Memory B cell (primary cell): Measurements from ENCODE around the gene RNF214.
"Not testable (repeated sequence)": the region's sequence is repeated elsewhere in the genome, so short reads cannot be mapped to it uniquely, and the experiment has no call there.

Source experiments
- ATAC-seq: fragments of 150-1000 bp; cut with Tn5 transposase; 2 replicates; pipeline ENCODE4 v1.10.0; 2021; ENCODE audit warnings: low read depth, mild to moderate bottlenecking, moderate library complexity
- DNase-seq, 2 donors: peaks; one replicate each; pipeline ENCODE4 v3.0.0; 2022; ENCODE audit warnings: low spot score in 2 of 2
- H3K27ac Mint-ChIP-seq: one replicate; pipeline ENCODE4 v1.8.0; 2022; ENCODE audit warnings: mild to moderate bottlenecking, moderate library complexity, mixed read lengths
- H3K27me3 Mint-ChIP-seq: one replicate; pipeline ENCODE4 v1.8.0; 2022; ENCODE audit warnings: mixed read lengths
- H3K36me3 Mint-ChIP-seq: one replicate; pipeline ENCODE4 v1.8.0; 2022; ENCODE audit warnings: mild to moderate bottlenecking, mixed read lengths
- H3K4me1 Mint-ChIP-seq: one replicate; pipeline ENCODE4 v1.8.0; 2022; ENCODE audit warnings: mixed read lengths
- H3K4me3 Mint-ChIP-seq: one replicate; pipeline ENCODE4 v1.8.0; 2022; ENCODE audit warnings: mild to moderate bottlenecking, moderate library complexity, mixed read lengths
- H3K9me3 Mint-ChIP-seq: one replicate; pipeline ENCODE4 v1.8.0; 2022; ENCODE audit warnings: mixed read lengths

Gene RNF214

GRCh38 chr11:117303646-117304315 is 71.3 kb downstream of the RNF214 start:
- H3K9me3 Mint-ChIP-seq, result no peaks in the 10 kb centered on the region
- no peak for DNase-seq
- peaks cover 18% of the 10 kb centered on the region for H3K27me3 Mint-ChIP-seq
- peaks cover 6% of the 10 kb centered on the region for H3K4me1 Mint-ChIP-seq
- no peak for ATAC-seq
- H3K36me3 Mint-ChIP-seq, result no peaks in the 10 kb centered on the region
- H3K27ac Mint-ChIP-seq, result no peak overlapping the region
- no peak overlapping the region for H3K4me3 Mint-ChIP-seq

GRCh38 chr11:117305145-117305544 is 72.7 kb downstream of the RNF214 start:
- no peak for DNase-seq
- Mint-ChIP-seq H3K4me1 (peaks cover 6% of the 10 kb centered on the region), H3K4me3 (no peak overlapping the region), H3K27ac (no peak overlapping the region), H3K9me3 (no peaks in the 10 kb centered on the region), H3K27me3 (peaks cover 26% of the 10 kb centered on the region), H3K36me3 (no peaks in the 10 kb centered on the region)
- ATAC-seq, result no peak

GRCh38 chr11:117309310-117309709 is 76.8 kb downstream of the RNF214 start:
- peaks cover 28% of the 10 kb centered on the region for H3K27me3 Mint-ChIP-seq
- DNase-seq, result no peak
- H3K27ac Mint-ChIP-seq, result no peak overlapping the region
- no peaks in the 10 kb centered on the region for H3K4me1 Mint-ChIP-seq
- no peak for ATAC-seq
- H3K9me3 Mint-ChIP-seq, result no peaks in the 10 kb centered on the region
- no peak overlapping the region for H3K4me3 Mint-ChIP-seq
- H3K36me3 Mint-ChIP-seq, result no peaks in the 10 kb centered on the region

GRCh38 chr11:117313091-117313490 is 80.6 kb downstream of the RNF214 start:
- Mint-ChIP-seq H3K27me3 (peaks cover 31% of the 10 kb centered on the region), H3K4me3 (no peak overlapping the region), H3K36me3 (no peaks in the 10 kb centered on the region), H3K4me1 (peaks cover 3% of the 10 kb centered on the region), H3K27ac (no peak overlapping the region), H3K9me3 (no peaks in the 10 kb centered on the region)
- ATAC-seq (no peak), DNase-seq (no peak)

- ATAC-seq (no peak), DNase-seq (no peak)
- H3K27ac Mint-ChIP-seq, result no peak overlapping the region
- no peaks in the 10 kb centered on the region for H3K9me3 Mint-ChIP-seq
- peaks cover 27% of the 10 kb centered on the region for H3K27me3 Mint-ChIP-seq
- H3K4me3 Mint-ChIP-seq, result peak overlapping the region; percentile 44
- no peaks in the 10 kb centered on the region for H3K36me3 Mint-ChIP-seq
- H3K4me1 Mint-ChIP-seq, result peaks cover 3% of the 10 kb centered on the region
Observed at GRCh38 chr11:117313828-117314768, 81.6 kb downstream of the RNF214 start.

GRCh38 chr11:117314840-117315239 is 82.4 kb downstream of the RNF214 start:
- Mint-ChIP-seq H3K36me3 (no peaks in the 10 kb centered on the region), H3K27me3 (peaks cover 22% of the 10 kb centered on the region)

GRCh38 chr11:117315285-117316196 is 83.1 kb downstream of the RNF214 start:
- ATAC-seq, result peak; percentile 56
- DNase-seq, result peak in 1 of 2 donors; percentile 42
- Mint-ChIP-seq H3K27ac (no peak overlapping the region), H3K27me3 (peaks cover 22% of the 10 kb centered on the region), H3K9me3 (no peaks in the 10 kb centered on the region), H3K4me1 (peaks cover 3% of the 10 kb centered on the region), H3K36me3 (no peaks in the 10 kb centered on the region), H3K4me3 (peak overlapping the region; percentile 64)

More at GRCh38 chr11:117314840-117315239, 82.4 kb downstream of the RNF214 start:
- ATAC-seq, result no peak
- DNase-seq, result no peak
- no peaks in the 10 kb centered on the region for H3K9me3 Mint-ChIP-seq
- no peak overlapping the region for H3K27ac Mint-ChIP-seq
- H3K4me1 Mint-ChIP-seq, result peaks cover 3% of the 10 kb centered on the region
- H3K4me3 Mint-ChIP-seq, result peak overlapping the region; percentile 44

- H3K36me3 Mint-ChIP-seq, result no peaks in the 10 kb centered on the region
- peak; percentile 27 for ATAC-seq
- DNase-seq, result no peak
- peaks cover 3% of the 10 kb centered on the region for H3K4me1 Mint-ChIP-seq
- H3K27ac Mint-ChIP-seq, result no peak within 1 kb of the TSS
- H3K27me3 Mint-ChIP-seq, result peaks cover 20% of the 10 kb centered on the region
- no peaks in the 10 kb centered on the region for H3K9me3 Mint-ChIP-seq
- H3K4me3 Mint-ChIP-seq, result peak within 1 kb of the TSS; percentile 64
Observed at GRCh38 chr11:117316197-117316961, 83.9 kb downstream of the RNF214 start, which contains the start of gene BACE1. TSS of gene BACE1 (minus strand) at chr11:117316256. CDS start at chr11:117315795, 461 bp downstream.

GRCh38 chr11:117318738-117319137 is 86.3 kb downstream of the RNF214 start:
- H3K4me1 Mint-ChIP-seq, result peaks cover 3% of the 10 kb centered on the region
- no peaks in the 10 kb centered on the region for H3K9me3 Mint-ChIP-seq
- no peak for ATAC-seq
- H3K4me3 Mint-ChIP-seq, result no peak overlapping the region
- H3K27me3 Mint-ChIP-seq, result peaks cover 13% of the 10 kb centered on the region
- H3K36me3 Mint-ChIP-seq, result no peaks in the 10 kb centered on the region
- no peak overlapping the region for H3K27ac Mint-ChIP-seq
- no peak for DNase-seq

- Mint-ChIP-seq H3K4me3 (no peak overlapping the region), H3K4me1 (peaks cover 3% of the 10 kb centered on the region), H3K9me3 (no peaks in the 10 kb centered on the region), H3K27me3 (peaks cover 8% of the 10 kb centered on the region), H3K27ac (no peak overlapping the region), H3K36me3 (no peaks in the 10 kb centered on the region)
- DNase-seq, result no peak
- ATAC-seq, result no peak
Observed at GRCh38 chr11:117319214-117319840, 86.9 kb downstream of the RNF214 start.

- H3K4me3 Mint-ChIP-seq, H3K9me3 Mint-ChIP-seq, DNase-seq, ATAC-seq, H3K27ac Mint-ChIP-seq, H3K36me3 Mint-ChIP-seq, H3K27me3 Mint-ChIP-seq, H3K4me1 Mint-ChIP-seq: not testable (repeated sequence)
Observed at GRCh38 chr11:117327255-117327566, 94.7 kb downstream of the RNF214 start.

- peak; percentile 90 for ATAC-seq
- peaks cover 1% of the 10 kb centered on the region for H3K36me3 Mint-ChIP-seq
- H3K27me3 Mint-ChIP-seq, result no peaks in the 10 kb centered on the region
- H3K9me3 Mint-ChIP-seq, result no peaks in the 10 kb centered on the region
- DNase-seq, result peak; percentile 86 to 90
- peaks cover 7% of the 10 kb centered on the region for H3K4me1 Mint-ChIP-seq
- peak within 1 kb of the TSS; percentile 42 for H3K4me3 Mint-ChIP-seq
- no peak within 1 kb of the TSS for H3K27ac Mint-ChIP-seq
Observed at GRCh38 chr11:117327567-117328374, 95.3 kb downstream of the RNF214 start, which contains the start of gene CEP164. TSS of gene CEP164 (plus strand) at chr11:117327854. CDS start at chr11:117338587, 10,733 bp downstream.
